ENCODE measurements around the gene ENOX1.

Gene ENOX1

GRCh38 chr13:43326100-43326499, 460.7 kb downstream of the ENOX1 start:
- Histone ChIP-seq H3K4me3 (ENCODE audit: low read depth, low read length) (no peak overlapping the region), H3K36me3 (ENCODE audit: control insufficient read depth in 1 of 2, insufficient read depth in 2 of 2, low read length in 2 of 2) (no peaks in the 10 kb centered on the region), H3K4me1 (ENCODE audit: control insufficient read depth in 1 of 2, insufficient read depth in 2 of 2, low read length in 2 of 2) (no peaks in the 10 kb centered on the region), H3K9ac (ENCODE audit: low read length) (no peak overlapping the region), H3K4me2 (ENCODE audit: low read length) (no peak overlapping the region), H3K9me3 (ENCODE audit: insufficient read depth, low read depth, low read length) (no peaks in the 10 kb centered on the region), H3K18ac (ENCODE audit: low read length) (no peak overlapping the region), H3K4ac (ENCODE audit: low read depth, low read length) (no peak overlapping the region), H3K27ac (ENCODE audit: low read depth, low read length) (no peak overlapping the region), H2BK12ac (ENCODE audit: low read length) (no peak overlapping the region), H3K27me3 (ENCODE audit: insufficient read depth, low read length) (no peaks in the 10 kb centered on the region), H2BK5ac (ENCODE audit: low read depth, low read length, poor library complexity) (no peak overlapping the region), H4K8ac (ENCODE audit: low read depth, low read length) (no peak overlapping the region), H3K79me1 (ENCODE audit: low read length) (no peaks in the 10 kb centered on the region), H3K79me2 (ENCODE audit: control insufficient read depth, insufficient read depth, low read length, poor library complexity) (no peaks in the 10 kb centered on the region), H3K14ac (ENCODE audit: low read length) (no peak overlapping the region), H4K12ac (ENCODE audit: low read depth, low read length) (no peak overlapping the region), H3K23ac (ENCODE audit: low read length) (no peak overlapping the region), H4K91ac (ENCODE audit: low read depth, low read length) (no peak overlapping the region), H2AFZ (ENCODE audit: insufficient read depth, low read length, poor library complexity) (no peak overlapping the region), H2BK120ac (ENCODE audit: insufficient read depth, low read length, poor library complexity) (no peak overlapping the region), H2AK5ac (ENCODE audit: low read length) (no peak overlapping the region)
- no CpG with 5 or more reads among the region's 4 CpGs for WGBS (ENCODE audit: extremely low coverage, insufficient coverage, insufficient read length)
- no peak for DNase-seq

GRCh38 chr13:43325636-43326035, 461.1 kb downstream of the ENOX1 start:
- Histone ChIP-seq H2AFZ (ENCODE audit: insufficient read depth, low read length, poor library complexity) (no peak overlapping the region), H4K8ac (ENCODE audit: low read depth, low read length) (no peak overlapping the region), H3K4me2 (ENCODE audit: low read length) (no peak overlapping the region), H3K9ac (ENCODE audit: low read length) (no peak overlapping the region), H3K18ac (ENCODE audit: low read length) (no peak overlapping the region), H2AK5ac (ENCODE audit: low read length) (no peak overlapping the region), H3K4ac (ENCODE audit: low read depth, low read length) (no peak overlapping the region), H3K79me1 (ENCODE audit: low read length) (no peaks in the 10 kb centered on the region), H3K36me3 (ENCODE audit: control insufficient read depth in 1 of 2, insufficient read depth in 2 of 2, low read length in 2 of 2) (no peaks in the 10 kb centered on the region), H3K23ac (ENCODE audit: low read length) (no peak overlapping the region), H4K12ac (ENCODE audit: low read depth, low read length) (no peak overlapping the region), H2BK12ac (ENCODE audit: low read length) (no peak overlapping the region), H3K4me3 (ENCODE audit: low read depth, low read length) (no peak overlapping the region), H3K27ac (ENCODE audit: low read depth, low read length) (no peak overlapping the region), H3K79me2 (ENCODE audit: control insufficient read depth, insufficient read depth, low read length, poor library complexity) (no peaks in the 10 kb centered on the region), H4K91ac (ENCODE audit: low read depth, low read length) (no peak overlapping the region), H3K27me3 (ENCODE audit: insufficient read depth, low read length) (no peaks in the 10 kb centered on the region), H2BK5ac (ENCODE audit: low read depth, low read length, poor library complexity) (no peak overlapping the region), H3K4me1 (ENCODE audit: control insufficient read depth in 1 of 2, insufficient read depth in 2 of 2, low read length in 2 of 2) (no peaks in the 10 kb centered on the region), H3K14ac (ENCODE audit: low read length) (no peak overlapping the region), H2BK120ac (ENCODE audit: insufficient read depth, low read length, poor library complexity) (no peak overlapping the region), H3K9me3 (ENCODE audit: insufficient read depth, low read depth, low read length) (no peaks in the 10 kb centered on the region)
- DNase-seq: no peak
- no CpG with 5 or more reads among the region's 4 CpGs for WGBS (ENCODE audit: extremely low coverage, insufficient coverage, insufficient read length)

GRCh38 chr13:43324129-43324528, 462.6 kb downstream of the ENOX1 start:
- H3K4me1 ChIP-seq (ENCODE audit: control insufficient read depth in 1 of 2, insufficient read depth in 2 of 2, low read length in 2 of 2): peaks cover 0 to 4% of the 10 kb centered on the region in 2 experiments
- H3K23ac ChIP-seq (ENCODE audit: low read length): no peak overlapping the region
- H4K91ac ChIP-seq (ENCODE audit: low read depth, low read length): no peak overlapping the region
- H3K18ac ChIP-seq (ENCODE audit: low read length): no peak overlapping the region
- no peak overlapping the region for H3K27ac ChIP-seq (ENCODE audit: low read depth, low read length)
- H4K12ac ChIP-seq (ENCODE audit: low read depth, low read length): no peak overlapping the region
- no peaks in the 10 kb centered on the region for H3K79me2 ChIP-seq (ENCODE audit: control insufficient read depth, insufficient read depth, low read length, poor library complexity)
- H3K9ac ChIP-seq (ENCODE audit: low read length): no peak overlapping the region
- no peak overlapping the region for H2BK120ac ChIP-seq (ENCODE audit: insufficient read depth, low read length, poor library complexity)
- H3K4me2 ChIP-seq (ENCODE audit: low read length): no peak overlapping the region
- H3K9me3 ChIP-seq (ENCODE audit: insufficient read depth, low read depth, low read length): no peaks in the 10 kb centered on the region
- no CpG with 5 or more reads among the region's 3 CpGs for WGBS (ENCODE audit: extremely low coverage, insufficient coverage, insufficient read length)
- H4K8ac ChIP-seq (ENCODE audit: low read depth, low read length): no peak overlapping the region
- no peaks in the 10 kb centered on the region for H3K27me3 ChIP-seq (ENCODE audit: insufficient read depth, low read length)
- H3K4me3 ChIP-seq (ENCODE audit: low read depth, low read length): no peak overlapping the region
- H3K4ac ChIP-seq (ENCODE audit: low read depth, low read length): no peak overlapping the region
- no peaks in the 10 kb centered on the region for H3K36me3 ChIP-seq (ENCODE audit: control insufficient read depth in 1 of 2, insufficient read depth in 2 of 2, low read length in 2 of 2)
- no peak for DNase-seq
- H3K79me1 ChIP-seq (ENCODE audit: low read length): no peaks in the 10 kb centered on the region
- no peak overlapping the region for H2BK12ac ChIP-seq (ENCODE audit: low read length)
- no peak overlapping the region for H2BK5ac ChIP-seq (ENCODE audit: low read depth, low read length, poor library complexity)
- no peak overlapping the region for H3K14ac ChIP-seq (ENCODE audit: low read length)
- no peak overlapping the region for H2AK5ac ChIP-seq (ENCODE audit: low read length)
- H2AFZ ChIP-seq (ENCODE audit: insufficient read depth, low read length, poor library complexity): no peak overlapping the region

- no peak overlapping the region for H2AFZ ChIP-seq (ENCODE audit: insufficient read depth, low read length, poor library complexity)
- no peaks in the 10 kb centered on the region for H3K79me1 ChIP-seq (ENCODE audit: low read length)
- no peak overlapping the region for H2BK12ac ChIP-seq (ENCODE audit: low read length)
- H3K14ac ChIP-seq (ENCODE audit: low read length): no peak overlapping the region
- H3K9ac ChIP-seq (ENCODE audit: low read length): no peak overlapping the region
- no peak for DNase-seq
- H4K12ac ChIP-seq (ENCODE audit: low read depth, low read length): no peak overlapping the region
- H3K27ac ChIP-seq (ENCODE audit: low read depth, low read length): no peak overlapping the region
- H2AK5ac ChIP-seq (ENCODE audit: low read length): no peak overlapping the region
- no peak overlapping the region for H3K23ac ChIP-seq (ENCODE audit: low read length)
- no peaks in the 10 kb centered on the region for H3K36me3 ChIP-seq (ENCODE audit: control insufficient read depth in 1 of 2, insufficient read depth in 2 of 2, low read length in 2 of 2)
- no peaks in the 10 kb centered on the region for H3K9me3 ChIP-seq (ENCODE audit: insufficient read depth, low read depth, low read length)
- no peak overlapping the region for H3K4me2 ChIP-seq (ENCODE audit: low read length)
- H2BK5ac ChIP-seq (ENCODE audit: low read depth, low read length, poor library complexity): no peak overlapping the region
- no peak overlapping the region for H2BK120ac ChIP-seq (ENCODE audit: insufficient read depth, low read length, poor library complexity)
- H3K4ac ChIP-seq (ENCODE audit: low read depth, low read length): no peak overlapping the region
- H3K4me3 ChIP-seq (ENCODE audit: low read depth, low read length): no peak overlapping the region
- H4K8ac ChIP-seq (ENCODE audit: low read depth, low read length): no peak overlapping the region
- no peaks in the 10 kb centered on the region for H3K27me3 ChIP-seq (ENCODE audit: insufficient read depth, low read length)
- no peaks in the 10 kb centered on the region for H3K79me2 ChIP-seq (ENCODE audit: control insufficient read depth, insufficient read depth, low read length, poor library complexity)
- no peak overlapping the region for H4K91ac ChIP-seq (ENCODE audit: low read depth, low read length)
- WGBS (ENCODE audit: extremely low coverage, insufficient coverage, insufficient read length): no CpG with 5 or more reads among the region's 10 CpGs
- H3K18ac ChIP-seq (ENCODE audit: low read length): no peak overlapping the region
- H3K4me1 ChIP-seq (ENCODE audit: control insufficient read depth in 1 of 2, insufficient read depth in 2 of 2, low read length in 2 of 2): peaks cover 0 to 6% of the 10 kb centered on the region in 2 experiments
Observed at GRCh38 chr13:43319617-43320444, 466.9 kb downstream of the ENOX1 start.
